ENCODE data around the gene TACC2. TPM values are rescaled to one million over a fixed set of nuclear protein-coding genes. Genes with fewer than 3 reads are reported as not detected.
"Not testable (repeated sequence)": the region's sequence is repeated elsewhere in the genome, so short reads cannot be mapped to it uniquely, and the experiment has no call there.

TACC2 gene
- total RNA-seq, 6 experiments from 2014 or later: 16.2 to 21.1 (median 18.8) TPM

GRCh38 chr10:122022276-122022675 is 33.3 kb downstream of the TACC2 start:
- DNase-seq (no peak), ATAC-seq (no peak)
- WGBS (ENCODE audit: insufficient coverage, low coverage, low lambda C conversion rate, missing lambda C conversion rate): 71% methylated on average over 3 of the region's 4 CpGs
- no peaks in the 10 kb centered on the region for H3K27me3 ChIP-seq
- H3K36me3 ChIP-seq: no peaks in the 10 kb centered on the region
- TF ChIP-seq POLR2A (IDR thresholded peaks at IDR 0.05) (no peak), CTCF (IDR thresholded peaks at IDR 0.05) (no peak)
- no peak overlapping the region for H3K27ac ChIP-seq
- no peaks in the 10 kb centered on the region for H3K9me3 ChIP-seq
- intact Hi-C loops (cut with DNase I): no loop called here
- no peaks in the 10 kb centered on the region for H3K4me1 ChIP-seq
- H3K4me3 ChIP-seq: no peak overlapping the region

- DNase-seq; H3K27ac ChIP-seq; intact Hi-C loops (cut with DNase I); H3K36me3 ChIP-seq; H3K4me3 ChIP-seq; H3K4me1 ChIP-seq; H3K9me3 ChIP-seq; H3K27me3 ChIP-seq; ATAC-seq: not testable (repeated sequence)
- WGBS (ENCODE audit: insufficient coverage, low coverage, low lambda C conversion rate, missing lambda C conversion rate): 91% methylated on average over 6 of the region's 7 CpGs
These were observed 34.3 kb downstream of the TACC2 start for GRCh38 chr10:122023257-122023656.

GRCh38 chr10:122029499-122030199 is 40.7 kb downstream of the TACC2 start:
- DNase-seq: no peak
- no peak for ATAC-seq
- no peak overlapping the region for H3K27ac ChIP-seq

GRCh38 chr10:122030200-122030552 is 41.2 kb downstream of the TACC2 start:
- intact Hi-C loops (cut with DNase I): no loop called here
- Histone ChIP-seq H3K9me3 (no peaks in the 10 kb centered on the region), H3K4me1 (no peaks in the 10 kb centered on the region), H3K27ac (no peak overlapping the region), H3K4me3 (no peak overlapping the region), H3K36me3 (no peaks in the 10 kb centered on the region), H3K27me3 (no peaks in the 10 kb centered on the region)
- DNase-seq (no peak), ATAC-seq (no peak)
- WGBS (ENCODE audit: insufficient coverage, low coverage, low lambda C conversion rate, missing lambda C conversion rate): 80% methylated on average over 7 of the region's 7 CpGs
- TF ChIP-seq POLR2A (IDR thresholded peaks at IDR 0.05): no peak
- no peak for TF ChIP-seq CTCF (IDR thresholded peaks at IDR 0.05)

More at GRCh38 chr10:122029499-122030199, 40.7 kb downstream of the TACC2 start:
- no peak overlapping the region for H3K4me3 ChIP-seq
- H3K4me1 ChIP-seq: no peaks in the 10 kb centered on the region
- H3K9me3 ChIP-seq: no peaks in the 10 kb centered on the region
- H3K27me3 ChIP-seq: no peaks in the 10 kb centered on the region
- no peaks in the 10 kb centered on the region for H3K36me3 ChIP-seq
- TF ChIP-seq CTCF (IDR thresholded peaks at IDR 0.05) (no peak), POLR2A (IDR thresholded peaks at IDR 0.05) (no peak)
- 85% methylated on average over 7 of the region's 8 CpGs for WGBS (ENCODE audit: insufficient coverage, low coverage, low lambda C conversion rate, missing lambda C conversion rate)
- intact Hi-C loops (cut with DNase I): no loop called here

- H3K4me1 ChIP-seq: no peaks in the 10 kb centered on the region
- H3K4me3 ChIP-seq: no peak overlapping the region
- intact Hi-C loops (cut with DNase I): no loop called here
- 56% methylated on average over 7 of the region's 9 CpGs for WGBS (ENCODE audit: insufficient coverage, low coverage, low lambda C conversion rate, missing lambda C conversion rate)
- H3K9me3 ChIP-seq: no peaks in the 10 kb centered on the region
- no peaks in the 10 kb centered on the region for H3K36me3 ChIP-seq
- no peak overlapping the region for H3K27ac ChIP-seq
- no peaks in the 10 kb centered on the region for H3K27me3 ChIP-seq
- no peak for TF ChIP-seq CTCF (IDR thresholded peaks at IDR 0.05)
- no peak for TF ChIP-seq POLR2A (IDR thresholded peaks at IDR 0.05)
- ATAC-seq (no peak), DNase-seq (no peak)
These were observed 44.4 kb downstream of the TACC2 start for GRCh38 chr10:122033224-122033926.
